HG03159 (cell line): ENCODE data around the gene LRRC56.
A peak's percentile ranks its signal among the peaks of the same experiment; 100 is the strongest.

Source experiments
- ATAC-seq: cut with Tn5 transposase; IDR thresholded peaks from one replicate; pipeline ENCODE4 v1.9.1; 2021; ENCODE audit warnings: mild to moderate bottlenecking, moderate library complexity; ENCODE audit not compliant: unreplicated experiment

The LRRC56 gene

DNA sequence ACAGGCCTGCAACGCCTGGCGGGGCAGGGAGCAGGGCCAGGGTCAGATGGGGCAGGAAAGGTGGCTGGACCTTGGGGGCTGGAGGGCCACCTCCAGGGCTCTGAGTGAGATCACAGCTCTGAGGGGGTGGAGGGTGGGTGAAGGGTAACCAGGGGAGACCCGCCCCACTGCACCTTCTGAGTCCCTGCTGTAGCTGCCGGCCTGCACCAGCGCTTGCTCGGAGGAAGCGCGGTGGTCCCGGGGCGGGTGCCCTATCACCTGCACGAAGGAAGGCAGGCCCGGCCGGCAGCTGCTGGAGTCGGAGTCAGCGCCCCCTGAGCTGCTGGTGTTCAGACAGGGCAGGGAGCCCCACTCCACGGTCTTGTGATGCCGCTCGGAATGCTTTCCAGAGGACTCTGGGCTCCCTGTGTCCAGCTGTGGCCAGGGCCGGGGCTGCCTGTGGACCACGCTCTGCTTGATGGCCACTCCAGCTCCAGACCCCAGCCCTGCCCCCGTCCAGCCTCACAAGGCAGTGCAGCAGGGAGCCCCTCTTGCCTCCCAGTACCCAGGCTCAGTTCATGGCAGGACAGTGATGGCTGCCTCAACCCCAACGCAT, 19.4 kb downstream of the LRRC56 start:
- no peak for ATAC-seq

DNA sequence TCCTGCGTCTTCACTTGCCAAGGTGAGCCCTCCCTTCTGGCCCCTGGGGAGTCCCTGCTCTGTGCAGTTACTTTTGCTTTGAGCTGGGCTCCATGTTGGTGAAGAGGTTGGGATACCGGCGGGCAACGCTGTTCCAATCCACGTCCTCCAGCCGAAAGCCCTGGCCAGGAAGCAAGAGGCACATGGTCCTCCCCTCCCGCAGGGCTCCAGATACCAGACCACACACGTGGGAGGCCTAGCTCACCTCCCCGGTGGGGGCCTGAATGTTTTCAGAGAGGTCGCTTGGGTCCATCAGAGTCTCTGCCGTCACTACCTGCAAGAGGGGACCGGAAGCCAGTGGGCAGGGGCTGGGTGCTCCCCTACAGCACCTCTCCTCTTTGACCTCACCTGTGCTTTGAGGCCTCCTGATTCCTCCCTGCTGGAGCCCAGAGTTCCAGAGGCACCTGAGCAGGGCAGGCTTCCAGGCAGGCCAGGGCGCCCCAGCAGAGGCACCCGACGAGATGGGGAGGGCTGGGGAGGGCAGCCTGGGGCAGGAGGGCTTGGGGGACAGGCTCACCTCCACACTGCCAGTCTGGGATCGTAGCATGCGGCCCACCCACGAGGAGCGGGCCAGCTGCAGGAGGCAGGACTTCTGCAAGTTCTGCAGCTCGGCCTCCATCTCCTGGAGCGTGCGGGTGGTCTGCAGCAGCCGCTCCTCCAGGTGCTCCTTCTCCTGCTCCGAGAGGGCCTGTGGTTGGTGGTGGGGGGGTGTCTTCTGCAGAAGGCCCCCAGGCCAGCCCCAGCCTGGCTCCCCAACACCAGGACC, 20.2 kb downstream of the LRRC56 start:
- no peak for ATAC-seq

DNA sequence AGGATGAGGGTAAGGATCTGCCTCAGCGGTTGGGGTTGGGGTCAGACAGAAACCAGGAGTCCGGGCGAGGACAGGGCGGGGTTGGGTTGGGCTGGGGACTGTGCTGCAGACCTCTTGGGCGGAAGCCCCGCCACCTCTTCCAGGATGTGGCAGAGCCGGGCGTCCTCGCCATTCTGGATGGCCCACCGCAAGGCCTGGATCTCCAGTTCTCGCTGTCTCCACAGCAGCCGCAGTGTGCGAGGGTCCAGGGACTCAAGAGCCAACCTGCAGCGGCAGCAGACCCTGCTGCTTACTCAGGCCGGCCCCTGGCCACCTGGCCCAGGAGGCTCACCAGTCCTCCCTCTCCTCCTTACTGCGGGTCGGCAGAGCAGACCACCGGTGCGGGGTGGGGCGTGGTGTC, 21.2 kb downstream of the LRRC56 start:
- ATAC-seq: no peak

DNA sequence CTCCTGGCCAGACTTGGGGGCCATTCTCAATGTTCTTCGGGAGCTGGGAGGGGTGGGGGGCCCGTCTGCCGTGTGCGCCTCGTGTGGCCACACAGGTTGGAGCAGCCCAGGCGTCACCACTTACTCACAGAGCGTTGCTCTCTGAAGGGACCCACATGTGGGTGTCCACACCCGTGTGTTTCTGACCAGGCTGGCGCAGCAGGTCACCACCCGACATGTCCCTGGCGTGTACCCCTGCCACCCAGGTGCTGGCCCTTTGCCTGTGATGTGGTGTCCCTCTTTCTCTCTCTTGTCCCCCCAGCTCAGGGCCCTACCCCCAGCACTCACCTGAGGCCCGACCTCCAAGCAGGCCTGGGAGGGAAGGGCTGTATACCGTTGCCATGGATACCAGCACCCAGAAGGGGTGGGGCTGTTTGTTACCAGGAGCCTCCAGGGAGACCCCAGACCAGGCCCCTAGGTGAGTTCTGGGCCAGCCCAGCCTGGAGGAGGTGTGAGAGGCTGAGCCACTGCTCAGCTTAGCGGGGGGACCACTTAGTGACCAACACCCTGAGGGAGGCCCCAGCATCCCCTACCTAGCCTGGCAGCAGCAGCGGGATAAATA, 21.8 kb downstream of the LRRC56 start:
- ATAC-seq: no peak

DNA sequence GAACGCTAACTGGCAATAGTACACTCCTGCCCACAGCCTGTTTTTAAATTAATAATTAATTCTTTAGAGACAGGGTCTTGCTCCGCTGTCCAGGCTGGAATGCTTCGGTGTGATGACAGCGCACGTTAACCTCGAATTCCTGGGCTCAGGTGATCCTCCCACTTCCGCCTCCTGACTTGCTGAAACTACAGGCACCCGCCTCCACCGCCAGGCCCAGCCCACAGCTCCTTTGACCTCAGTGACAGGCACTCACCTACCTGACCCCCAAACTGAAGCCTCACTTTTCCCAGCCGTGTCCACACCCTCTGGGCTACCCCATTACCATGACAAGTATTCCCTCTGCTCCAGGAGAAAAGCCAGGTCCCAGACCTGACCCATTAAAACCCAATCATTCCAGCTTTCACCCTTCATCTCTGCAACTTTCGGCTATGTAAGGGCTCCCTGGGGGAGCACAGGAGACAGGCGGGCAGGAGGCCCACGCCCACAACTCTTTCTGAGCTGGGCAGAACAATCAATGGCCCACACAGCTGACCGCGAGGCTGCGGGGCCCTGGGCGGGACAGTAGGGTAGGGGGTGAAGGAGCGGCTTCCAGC, 22.5 kb downstream of the LRRC56 start:
- ATAC-seq: no peak

DNA sequence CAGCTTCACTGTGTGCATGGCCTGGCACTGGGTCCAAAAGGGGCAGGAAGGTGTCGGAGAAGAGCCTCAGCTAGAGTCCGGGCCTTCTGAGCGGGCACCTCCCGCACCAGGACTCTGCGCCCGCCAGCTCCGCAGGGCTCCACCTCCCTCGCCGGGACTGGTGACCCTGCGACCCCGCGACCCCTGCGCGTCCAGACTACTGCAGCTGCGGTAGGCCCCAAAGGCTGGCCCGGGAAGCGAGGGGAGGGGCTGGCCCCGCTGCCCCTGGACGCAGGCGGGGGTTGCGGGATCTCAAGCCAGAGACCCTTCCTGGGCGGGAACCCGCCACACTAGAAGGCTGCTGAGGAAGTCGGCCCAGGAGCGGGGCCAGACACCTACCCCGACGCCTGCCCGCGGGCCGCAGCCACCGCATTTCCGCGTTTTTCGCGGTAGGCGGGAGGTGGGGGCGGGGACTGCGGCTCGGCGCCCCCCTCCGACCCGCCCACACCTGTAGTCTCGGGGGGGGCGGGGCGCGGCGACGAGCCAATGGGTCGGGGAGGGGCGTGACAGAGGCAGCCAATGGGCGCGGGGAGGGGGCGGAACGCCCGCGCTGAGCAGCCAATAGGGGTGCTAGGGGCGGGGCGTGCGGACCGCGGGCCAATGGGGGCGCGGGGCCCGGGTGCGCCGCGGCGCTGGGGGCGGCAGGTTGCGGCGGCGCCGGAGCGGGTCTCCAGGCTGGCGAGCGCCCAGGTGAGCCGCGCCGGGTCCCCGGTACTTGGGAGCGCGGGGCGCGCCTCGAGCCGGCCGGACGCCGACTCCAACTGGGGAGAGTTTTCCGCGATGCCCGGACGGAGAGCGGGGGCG, 23.2 kb downstream of the LRRC56 start, which contains the start of the genes LMNTD2 and RASSF7:
TSS of gene LMNTD2 (minus strand) at position 434 of the 843 bp plus-strand sequence. CDS start at position 412, 22 bp downstream.
TSS of gene RASSF7 (plus strand) at position 666 of the 843 bp plus-strand sequence. CDS start 799 bp downstream, outside the sequence.
- ATAC-seq: peak; percentile 61

DNA sequence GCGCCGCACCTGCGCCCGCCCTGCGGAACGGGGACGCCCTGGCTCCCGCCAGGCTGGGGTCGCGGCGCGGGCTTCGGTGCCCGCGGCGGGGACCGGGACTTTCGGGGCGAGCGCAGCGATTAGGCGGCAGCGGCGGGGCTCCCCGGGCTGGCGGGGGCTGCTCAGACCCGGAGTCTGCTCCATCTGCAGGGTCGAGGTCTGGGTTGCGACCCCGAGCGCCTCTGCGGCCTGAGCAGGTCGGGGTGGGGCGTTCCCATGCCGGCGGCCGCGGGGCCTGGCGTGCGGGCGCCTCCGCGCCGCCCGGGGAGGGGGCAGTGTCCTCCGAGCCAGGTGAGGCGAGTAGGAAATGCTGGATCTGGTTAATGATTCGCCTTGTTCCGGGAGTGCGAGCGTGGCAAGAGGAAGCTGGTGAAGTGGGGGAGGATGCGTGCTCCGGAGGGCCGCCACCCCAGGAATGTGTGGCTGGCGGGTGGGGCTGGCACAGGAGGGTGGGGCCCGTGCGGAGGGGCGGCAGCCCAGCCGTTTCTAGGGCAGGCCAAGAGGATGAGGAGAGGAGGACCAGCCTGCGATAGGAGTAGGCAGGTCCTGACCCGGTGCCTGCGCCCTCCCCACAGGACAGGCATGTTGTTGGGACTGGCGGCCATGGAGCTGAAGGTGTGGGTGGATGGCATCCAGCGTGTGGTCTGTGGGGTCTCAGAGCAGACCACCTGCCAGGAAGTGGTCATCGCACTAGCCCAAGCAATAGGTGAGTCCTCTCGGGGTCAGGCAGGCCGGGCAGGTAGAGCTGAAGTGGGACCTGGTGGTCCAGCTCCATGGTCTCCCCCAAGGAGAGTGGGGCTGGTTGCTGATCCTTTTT, 24.0 kb downstream of the LRRC56 start:
- ATAC-seq: peak; percentile 26

DNA sequence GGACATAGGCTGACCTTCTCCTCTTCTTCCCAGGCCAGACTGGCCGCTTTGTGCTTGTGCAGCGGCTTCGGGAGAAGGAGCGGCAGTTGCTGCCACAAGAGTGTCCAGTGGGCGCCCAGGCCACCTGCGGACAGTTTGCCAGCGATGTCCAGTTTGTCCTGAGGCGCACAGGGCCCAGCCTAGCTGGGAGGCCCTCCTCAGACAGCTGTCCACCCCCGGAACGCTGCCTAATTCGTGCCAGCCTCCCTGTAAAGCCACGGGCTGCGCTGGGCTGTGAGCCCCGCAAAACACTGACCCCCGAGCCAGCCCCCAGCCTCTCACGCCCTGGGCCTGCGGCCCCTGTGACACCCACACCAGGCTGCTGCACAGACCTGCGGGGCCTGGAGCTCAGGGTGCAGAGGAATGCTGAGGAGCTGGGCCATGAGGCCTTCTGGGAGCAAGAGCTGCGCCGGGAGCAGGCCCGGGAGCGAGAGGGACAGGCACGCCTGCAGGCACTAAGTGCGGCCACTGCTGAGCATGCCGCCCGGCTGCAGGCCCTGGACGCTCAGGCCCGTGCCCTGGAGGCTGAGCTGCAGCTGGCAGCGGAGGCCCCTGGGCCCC, 24.8 kb downstream of the LRRC56 start:
- ATAC-seq: no peak

DNA sequence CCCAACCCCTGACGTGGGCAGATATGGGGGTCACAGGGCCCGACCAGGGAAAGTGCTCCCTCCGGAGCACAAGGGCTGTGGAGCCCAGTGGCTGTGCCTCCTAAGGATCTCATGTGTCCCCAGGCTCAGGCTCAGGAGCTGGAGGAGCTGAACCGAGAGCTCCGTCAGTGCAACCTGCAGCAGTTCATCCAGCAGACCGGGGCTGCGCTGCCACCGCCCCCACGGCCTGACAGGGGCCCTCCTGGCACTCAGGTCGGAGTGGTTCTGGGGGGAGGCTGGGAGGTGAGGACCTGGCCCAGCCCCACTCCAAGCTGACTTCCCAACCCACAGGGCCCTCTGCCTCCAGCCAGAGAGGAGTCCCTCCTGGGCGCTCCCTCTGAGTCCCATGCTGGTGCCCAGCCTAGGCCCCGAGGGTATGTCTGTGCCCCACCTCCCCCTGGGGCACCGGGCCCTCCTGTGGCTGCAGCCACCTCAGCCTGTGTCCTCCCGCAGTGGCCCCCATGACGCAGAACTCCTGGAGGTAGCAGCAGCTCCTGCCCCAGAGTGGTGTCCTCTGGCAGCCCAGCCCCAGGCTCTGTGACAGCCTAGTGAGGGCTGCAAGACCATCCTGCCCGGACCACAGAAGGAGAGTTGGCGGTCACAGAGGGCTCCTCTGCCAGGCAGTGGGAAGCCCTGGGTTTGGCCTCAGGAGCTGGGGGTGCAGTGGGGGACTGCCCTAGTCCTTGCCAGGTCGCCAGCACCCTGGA, 25.9 kb downstream of the LRRC56 start:
- ATAC-seq: no peak

DNA sequence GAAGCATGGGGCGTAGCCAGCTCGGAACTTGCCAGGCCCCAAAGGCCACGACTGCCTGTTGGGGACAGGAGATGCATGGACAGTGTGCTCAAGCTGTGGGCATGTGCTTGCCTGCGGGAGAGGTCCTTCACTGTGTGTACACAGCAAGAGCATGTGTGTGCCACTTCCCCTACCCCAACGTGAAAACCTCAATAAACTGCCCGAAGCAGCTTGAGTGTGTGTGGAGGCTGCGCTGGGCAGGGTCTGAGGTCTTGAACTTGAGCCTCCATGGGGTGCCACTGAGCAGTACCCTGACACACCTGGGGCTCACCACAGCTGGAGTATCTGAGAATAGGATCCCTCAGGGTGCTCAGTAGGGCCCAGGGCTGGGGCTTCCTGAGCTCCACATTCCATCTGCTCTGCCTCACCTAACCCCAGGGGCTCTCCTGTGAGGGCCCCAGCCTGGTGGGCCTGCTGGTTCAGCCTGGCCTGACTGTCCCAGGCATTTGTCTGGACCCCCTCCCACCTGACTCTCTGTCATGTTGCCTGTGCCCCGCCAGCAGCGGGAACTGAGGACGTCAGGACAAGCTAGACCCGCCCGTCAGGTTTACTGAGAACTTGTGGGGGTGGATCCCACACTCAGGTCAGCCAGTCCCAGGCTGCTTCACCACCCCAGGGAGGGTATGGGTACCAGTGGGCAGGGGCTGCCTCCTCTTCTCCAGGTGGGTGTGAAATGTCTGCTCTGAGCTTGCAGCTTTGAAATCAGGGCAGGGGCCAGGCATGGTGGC, 26.7 kb downstream of the LRRC56 start:
- no peak for ATAC-seq

DNA sequence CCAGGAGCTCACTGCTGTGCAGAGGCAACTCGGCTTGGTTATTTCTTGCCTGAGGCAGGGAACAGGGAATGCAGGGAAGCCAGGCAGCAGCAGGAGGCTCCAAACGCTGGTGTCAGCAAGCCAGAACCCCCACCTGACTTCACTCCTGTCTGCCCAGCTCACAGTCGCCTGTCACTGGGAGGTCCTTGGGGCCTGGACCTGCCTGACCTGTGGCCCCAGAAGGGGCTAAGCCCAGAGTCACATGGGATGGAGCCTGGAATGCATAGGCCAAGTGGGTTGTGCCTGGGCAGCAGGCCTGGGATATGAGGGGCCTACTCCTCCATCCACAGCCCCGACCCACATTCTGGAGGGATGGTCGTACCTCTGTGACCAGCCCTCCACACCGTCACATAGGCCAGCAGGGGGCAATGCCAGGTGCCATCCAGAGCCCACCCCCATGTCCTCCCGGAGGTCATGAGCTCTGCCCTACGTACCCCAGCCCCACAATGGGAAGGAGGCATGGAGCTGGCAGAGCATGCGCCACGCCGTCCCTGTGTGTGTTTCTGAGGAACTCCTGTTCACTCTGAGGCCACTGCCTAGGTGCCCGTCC, 28.7 kb downstream of the LRRC56 start:
- ATAC-seq: no peak

DNA sequence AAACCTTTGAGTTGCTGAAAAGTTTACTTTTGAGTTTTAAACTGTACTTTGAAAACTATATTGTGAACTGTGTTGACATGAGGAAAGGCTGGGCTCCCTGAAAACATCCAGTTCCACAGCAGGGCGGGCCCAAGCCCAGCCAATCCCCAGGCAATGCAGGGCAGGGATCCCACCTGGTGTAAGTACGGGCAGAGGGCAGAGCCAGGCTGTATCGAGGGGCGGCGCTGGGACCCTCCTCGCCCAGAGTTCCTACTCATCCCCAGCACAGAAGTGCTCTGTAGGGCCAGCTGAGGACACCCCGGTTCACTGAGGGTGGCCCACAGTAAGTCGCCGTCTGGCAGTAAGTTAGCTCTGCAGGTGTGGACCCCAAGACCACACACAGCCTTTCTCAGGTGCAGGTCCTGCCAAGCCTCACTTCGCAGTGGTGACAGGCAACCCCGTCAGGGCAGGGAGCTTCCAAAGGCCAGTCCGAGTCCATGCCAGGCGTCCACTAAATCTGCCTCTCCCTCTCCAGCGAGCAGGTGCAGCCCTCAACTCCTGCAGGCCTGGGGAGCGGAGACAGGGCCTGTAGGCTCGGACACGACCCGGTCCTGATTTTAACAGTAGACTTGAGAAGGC, 29.8 kb downstream of the LRRC56 start:
- ATAC-seq: no peak

DNA sequence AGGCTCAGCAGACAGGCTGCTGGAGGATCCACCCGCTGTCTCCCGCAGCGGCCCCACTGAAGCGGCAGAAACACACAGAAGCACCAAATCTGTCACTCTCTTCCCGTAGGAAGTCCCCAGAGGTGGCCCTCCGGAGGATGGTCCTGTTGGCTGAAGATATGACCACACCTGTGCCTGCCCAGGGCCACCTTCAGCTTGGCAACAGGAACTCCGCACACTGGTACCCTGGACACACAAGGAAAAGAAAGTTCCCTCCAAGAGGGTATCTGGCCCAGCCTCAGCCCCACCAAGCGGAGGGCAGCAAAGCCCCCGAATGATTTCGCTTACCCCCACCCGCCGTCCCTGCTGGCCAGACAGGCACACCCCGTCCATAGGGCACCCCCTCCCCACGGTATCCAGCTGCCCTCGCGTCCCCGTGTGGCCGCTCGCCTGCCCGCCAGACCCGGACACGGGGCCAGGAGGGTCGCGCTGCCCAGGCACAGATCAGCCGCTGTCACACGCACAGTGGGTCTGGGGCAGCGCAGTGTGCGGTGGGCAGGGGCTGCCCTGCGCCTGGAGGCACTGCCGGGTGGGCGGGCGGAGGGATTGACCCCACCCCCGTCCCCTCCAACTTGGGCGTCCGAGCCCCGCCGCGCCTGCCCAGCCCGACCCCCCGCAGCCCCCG, 30.4 kb downstream of the LRRC56 start:
- ATAC-seq: peak; percentile 2

DNA sequence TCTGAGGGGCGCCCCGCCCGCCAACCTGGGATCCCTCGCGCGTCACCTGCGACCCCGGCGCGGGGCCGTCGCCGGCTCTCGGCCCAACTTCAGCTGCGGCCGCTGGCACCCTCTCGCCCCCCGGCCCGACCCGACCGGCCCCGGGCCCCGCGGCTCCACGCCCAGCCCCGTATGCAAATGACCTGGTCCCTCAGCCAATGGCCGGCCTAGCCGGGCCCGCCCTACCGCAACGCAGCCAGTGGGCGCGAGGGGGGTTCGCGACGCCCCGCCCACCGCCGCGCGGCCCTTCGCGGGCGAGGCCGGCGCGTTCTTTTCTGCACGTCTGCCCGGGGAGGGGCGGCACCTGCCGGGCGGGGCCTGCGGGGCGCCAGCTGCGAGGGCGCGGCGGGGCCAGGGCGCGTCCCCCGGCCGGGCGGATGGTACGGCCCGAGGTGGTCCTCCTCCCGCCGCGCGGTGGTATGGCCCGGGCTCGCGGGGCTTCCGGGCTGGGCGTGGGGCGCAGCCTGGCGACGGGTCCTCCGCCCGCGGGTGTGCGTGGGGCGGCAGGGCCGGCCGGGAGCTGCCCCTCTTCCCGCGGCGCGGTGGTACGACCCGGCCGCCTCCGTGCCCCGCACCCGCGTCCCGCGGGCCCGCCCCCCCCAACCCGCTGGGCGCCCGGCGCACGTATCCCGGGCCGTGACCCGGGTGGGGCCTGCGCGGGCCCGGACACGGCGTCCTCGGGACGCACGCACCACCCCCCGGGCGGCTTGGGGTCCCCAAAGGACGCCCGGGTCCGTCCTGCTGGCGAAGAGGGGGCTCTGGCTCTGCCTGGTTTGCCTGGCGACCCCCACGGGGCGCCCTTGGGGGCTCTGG, 31.2 kb downstream of the LRRC56 start:
- peak; percentile 87 for ATAC-seq

DNA sequence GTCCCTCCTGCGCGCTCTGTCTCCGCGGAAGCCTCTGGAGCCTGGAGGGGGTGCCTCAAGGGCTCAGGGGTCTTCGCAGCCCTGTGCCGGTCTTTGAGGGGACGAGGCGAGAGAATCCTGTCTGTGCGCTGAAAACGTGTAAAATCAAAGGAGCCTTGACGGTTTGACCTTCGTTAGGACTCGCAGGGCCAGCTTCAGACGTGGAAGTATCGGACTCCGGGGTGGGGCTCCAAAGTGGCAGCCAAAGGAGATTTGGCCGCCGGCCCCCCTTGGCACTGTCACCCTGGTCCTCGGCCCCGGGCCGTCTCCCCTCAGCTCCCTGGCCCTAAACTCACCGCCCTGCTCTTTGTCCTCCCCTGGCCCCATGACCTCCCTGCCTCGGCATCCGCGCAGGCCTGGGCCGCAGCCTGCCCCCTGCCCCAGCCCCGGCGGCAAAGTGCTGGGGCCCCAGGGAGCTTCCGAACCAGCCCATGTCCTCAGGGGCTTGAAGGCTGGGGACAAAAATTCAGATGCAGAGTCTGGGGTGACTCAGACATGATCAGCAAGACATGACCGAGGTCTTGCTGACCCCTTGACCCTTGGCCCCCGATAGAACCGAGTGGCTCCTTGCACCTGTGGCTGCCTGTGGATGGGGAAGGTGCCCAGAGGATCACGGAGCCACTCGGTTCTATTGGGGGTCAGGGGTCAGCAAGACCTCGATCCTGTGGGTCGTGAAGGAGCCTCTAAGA, 32.0 kb downstream of the LRRC56 start:
- ATAC-seq: peak; percentile 1
